ENCODE measurements around the gene SH2B3.

The SH2B3 gene

DNA sequence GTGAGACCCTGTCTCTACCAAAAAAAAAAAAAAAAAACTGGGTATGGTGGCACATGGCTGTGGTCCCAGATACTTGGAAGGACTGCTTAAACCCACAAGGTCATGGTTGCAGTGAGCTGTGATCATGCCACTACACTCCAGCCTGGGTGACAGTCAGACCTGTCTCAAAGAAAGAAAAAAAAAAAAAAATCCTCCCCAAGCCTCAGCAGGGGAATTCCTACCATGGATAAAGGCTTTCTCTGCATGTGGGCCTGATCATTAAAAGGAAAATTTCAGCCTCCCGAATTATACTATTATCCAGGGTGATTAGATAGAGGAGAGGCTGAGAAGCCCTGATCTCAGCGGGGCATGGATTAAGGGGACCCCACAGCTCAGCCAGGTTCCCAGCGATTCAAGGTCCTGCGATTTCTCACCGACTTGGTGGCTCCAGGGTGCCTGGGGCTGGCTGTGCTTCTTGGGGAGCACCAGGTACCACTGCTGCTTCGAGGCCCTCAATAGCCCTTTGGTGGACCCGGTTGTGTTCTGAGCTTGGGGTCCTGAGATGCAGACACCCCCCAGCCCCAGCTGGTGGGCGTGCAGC lies 5.6 kb downstream of the SH2B3 start:
- DNase-seq (ENCODE audit: low spot score) = no peak

DNA sequence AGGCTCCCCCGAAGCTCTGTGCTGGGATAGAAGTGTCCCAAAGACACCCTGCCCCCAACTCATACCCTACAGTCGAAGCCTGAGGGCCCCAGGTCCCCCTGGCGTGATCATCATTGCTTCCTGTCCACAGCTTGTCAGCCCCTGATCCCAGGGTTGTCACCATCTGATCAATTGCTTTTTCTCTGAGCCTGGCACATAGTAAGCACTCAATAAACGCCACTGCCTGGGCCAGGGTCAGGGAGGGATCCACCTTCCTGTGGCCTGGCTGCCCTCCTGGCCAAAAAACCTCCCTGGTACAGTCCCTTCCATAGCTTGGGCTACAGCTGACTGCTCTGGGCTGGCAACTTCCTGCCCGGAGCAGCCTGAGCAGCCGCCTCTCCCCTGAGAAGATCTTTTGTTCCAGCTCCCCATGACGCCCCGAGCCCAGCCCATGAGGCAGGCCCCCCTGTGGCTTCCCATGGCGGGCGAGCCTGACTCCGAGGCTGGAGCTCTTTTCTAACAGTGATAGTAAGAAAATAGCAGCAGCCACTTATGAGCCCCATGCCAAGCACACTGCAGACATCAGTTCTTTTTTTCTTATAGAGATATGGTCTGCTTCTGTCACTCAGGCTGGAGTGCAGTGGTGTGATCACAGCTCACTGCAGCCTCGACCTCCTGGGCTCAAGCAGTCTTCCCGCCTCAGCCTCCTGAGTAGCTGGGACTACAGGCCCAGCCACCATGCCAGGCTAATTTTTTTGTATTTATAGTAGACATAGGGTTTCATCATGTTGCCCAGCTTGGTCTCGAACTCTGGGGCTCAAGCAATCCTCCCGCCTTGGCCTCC lies 6.5 kb downstream of the SH2B3 start:
- no peak for DNase-seq (ENCODE audit: low spot score)
- TF ChIP-seq, protein P1, sequence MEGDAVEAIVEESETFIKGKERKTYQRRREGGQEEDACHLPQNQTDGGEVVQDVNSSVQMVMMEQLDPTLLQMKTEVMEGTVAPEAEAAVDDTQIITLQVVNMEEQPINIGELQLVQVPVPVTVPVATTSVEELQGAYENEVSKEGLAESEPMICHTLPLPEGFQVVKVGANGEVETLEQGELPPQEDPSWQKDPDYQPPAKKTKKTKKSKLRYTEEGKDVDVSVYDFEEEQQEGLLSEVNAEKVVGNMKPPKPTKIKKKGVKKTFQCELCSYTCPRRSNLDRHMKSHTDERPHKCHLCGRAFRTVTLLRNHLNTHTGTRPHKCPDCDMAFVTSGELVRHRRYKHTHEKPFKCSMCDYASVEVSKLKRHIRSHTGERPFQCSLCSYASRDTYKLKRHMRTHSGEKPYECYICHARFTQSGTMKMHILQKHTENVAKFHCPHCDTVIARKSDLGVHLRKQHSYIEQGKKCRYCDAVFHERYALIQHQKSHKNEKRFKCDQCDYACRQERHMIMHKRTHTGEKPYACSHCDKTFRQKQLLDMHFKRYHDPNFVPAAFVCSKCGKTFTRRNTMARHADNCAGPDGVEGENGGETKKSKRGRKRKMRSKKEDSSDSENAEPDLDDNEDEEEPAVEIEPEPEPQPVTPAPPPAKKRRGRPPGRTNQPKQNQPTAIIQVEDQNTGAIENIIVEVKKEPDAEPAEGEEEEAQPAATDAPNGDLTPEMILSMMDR (IDR thresholded peaks at IDR 0.05; ENCODE audit: extremely low read depth, missing control alignments) = no peak

More for the DNA sequence above, 5.6 kb downstream of the SH2B3 start:
- TF ChIP-seq, protein P1 (IDR thresholded peaks at IDR 0.05; ENCODE audit: extremely low read depth, missing control alignments) = no peak

DNA sequence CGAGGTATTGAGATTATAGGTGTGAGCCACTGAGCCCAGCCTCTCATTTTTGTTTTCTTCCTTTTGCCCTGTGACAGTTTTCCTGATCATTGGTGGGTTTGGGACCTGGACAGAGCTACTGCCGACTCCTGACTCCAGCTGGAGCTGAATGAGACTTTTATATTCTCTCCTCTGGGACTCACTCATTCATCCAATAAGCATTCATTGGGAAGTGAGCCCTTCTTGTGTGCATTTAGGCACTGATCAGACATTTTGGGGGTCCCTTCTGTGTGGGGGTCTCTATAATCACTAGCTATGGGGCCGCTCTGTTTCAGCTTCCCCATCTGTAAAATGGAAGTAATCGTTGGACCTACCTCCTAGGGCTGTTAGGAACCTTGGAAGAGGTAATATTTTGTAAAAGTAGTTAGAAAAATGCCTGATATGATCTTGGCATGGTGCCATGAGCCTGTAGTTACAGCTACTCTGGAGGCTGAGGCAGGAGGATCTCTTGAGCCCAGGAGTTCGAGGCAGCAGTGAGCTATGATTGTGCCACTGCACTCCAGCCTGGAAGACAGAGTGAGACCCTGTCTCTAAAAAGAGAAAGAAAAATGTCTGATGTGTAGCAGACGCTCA lies 7.2 kb downstream of the SH2B3 start:
- DNase-seq (ENCODE audit: low spot score) = no peak
- TF ChIP-seq, protein P1 (IDR thresholded peaks at IDR 0.05; ENCODE audit: extremely low read depth, missing control alignments) = no peak

DNA sequence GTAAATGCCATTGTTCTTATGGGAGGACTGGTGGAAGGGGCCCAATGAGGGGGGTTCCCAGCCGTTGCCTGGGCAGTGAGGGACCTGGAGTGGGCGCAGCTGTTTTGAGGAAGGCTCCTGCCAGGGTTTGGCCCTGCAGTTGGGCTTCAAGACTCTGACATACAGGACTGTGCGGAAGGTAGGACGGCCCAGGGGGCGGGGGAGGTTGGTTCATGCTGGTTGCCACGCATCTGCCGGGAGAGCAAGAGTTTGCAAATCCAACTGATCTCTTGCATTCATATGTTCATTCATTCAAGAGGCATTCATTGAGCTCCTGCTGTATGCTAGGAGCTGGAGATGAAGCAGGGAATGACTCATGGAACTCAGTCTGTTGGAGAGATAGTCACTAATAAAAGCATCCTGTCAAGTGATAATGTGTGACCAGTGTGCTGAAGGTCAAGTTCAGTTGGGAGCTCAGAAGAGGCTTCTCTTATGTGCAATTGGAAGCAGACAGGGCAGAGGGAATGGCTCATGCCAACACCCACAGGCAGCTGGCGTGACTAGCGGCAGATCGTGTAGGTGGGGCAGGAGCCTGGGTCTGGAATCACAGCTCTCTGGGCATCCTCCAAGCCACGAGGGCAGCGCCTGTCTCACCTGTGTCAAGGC lies 7.8 kb downstream of the SH2B3 start:
- DNase-seq (ENCODE audit: low spot score) = no peak

DNA sequence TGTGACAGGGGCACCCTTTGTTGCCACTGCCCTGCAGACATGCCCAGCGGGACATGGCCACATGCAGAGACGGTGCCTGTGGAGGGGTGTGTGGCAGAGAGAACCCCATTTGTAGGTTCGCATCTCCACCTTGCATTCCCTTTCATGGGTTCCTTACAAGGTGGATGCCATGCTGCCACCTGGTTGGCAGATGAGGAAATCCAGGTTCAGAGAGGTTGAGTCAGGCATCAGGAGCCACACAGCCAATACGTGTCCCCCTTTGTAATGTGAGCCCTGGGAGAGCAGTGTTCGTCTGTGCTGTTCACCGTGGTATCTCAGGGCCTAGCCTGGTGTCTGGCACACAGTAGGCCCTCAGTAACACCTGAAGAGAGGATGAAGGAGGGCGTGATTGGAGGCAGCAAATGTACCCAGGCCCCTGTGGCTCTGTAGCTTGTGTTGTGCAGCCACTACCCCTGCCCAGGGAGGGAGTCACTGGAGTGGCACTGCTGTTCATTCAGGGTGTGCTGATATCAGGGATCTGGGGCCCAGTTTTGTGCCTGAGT lies 9.1 kb downstream of the SH2B3 start:
- no peak for DNase-seq (ENCODE audit: low spot score)
- TF ChIP-seq, protein P1 (IDR thresholded peaks at IDR 0.05; ENCODE audit: extremely low read depth, missing control alignments) = no peak

More for the DNA sequence above, 7.8 kb downstream of the SH2B3 start:
- TF ChIP-seq, protein P1 (IDR thresholded peaks at IDR 0.05; ENCODE audit: extremely low read depth, missing control alignments) = no peak

DNA sequence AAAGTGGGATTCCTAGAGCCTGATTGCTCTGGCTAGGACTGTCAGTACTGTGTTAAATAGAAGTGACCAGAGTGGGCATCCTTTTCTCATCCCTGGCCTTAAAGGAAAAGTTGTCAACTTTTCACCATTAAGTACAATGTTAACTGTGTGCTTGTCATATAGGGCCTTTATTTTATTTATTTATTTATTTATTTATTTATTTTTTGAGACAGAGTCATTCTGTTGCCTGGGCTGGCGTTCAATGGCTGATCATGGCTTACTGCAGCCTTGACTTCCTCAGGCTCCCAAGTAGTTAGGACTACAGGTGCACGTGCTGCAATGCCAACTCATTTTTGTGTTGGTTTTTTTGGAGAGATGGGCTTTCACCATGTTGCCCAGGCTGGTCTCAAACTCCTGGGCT lies 11.6 kb downstream of the SH2B3 start:
- TF ChIP-seq, protein P1 (IDR thresholded peaks at IDR 0.05; ENCODE audit: extremely low read depth, missing control alignments) = no peak
- DNase-seq (ENCODE audit: low spot score) = no peak
